ENCODE results near the gene ZNF407.

ZNF407 gene

GRCh38 chr18:74806700-74807416, 209.2 kb downstream of the ZNF407 start:
- Mint-ChIP-seq H3K9me3 (no peaks in the 10 kb centered on the region), H3K36me3 (peaks cover 5% of the 10 kb centered on the region), H3K4me1 (peaks cover 21% of the 10 kb centered on the region), H3K4me3 (peak overlapping the region; percentile 43), H3K27me3 (no peaks in the 10 kb centered on the region), H3K27ac (peak overlapping the region; percentile 56)
- ATAC-seq: peak; percentile 92

GRCh38 chr18:74817576-74817975, 219.9 kb downstream of the ZNF407 start:
- H3K27ac Mint-ChIP-seq: no peak overlapping the region
- H3K4me3 Mint-ChIP-seq: no peak overlapping the region
- H3K36me3 Mint-ChIP-seq: peaks cover 11% of the 10 kb centered on the region
- H3K27me3 Mint-ChIP-seq: no peaks in the 10 kb centered on the region
- peaks cover 2% of the 10 kb centered on the region for H3K9me3 Mint-ChIP-seq
- H3K4me1 Mint-ChIP-seq: no peaks in the 10 kb centered on the region
- ATAC-seq: no peak

- H3K27me3 Mint-ChIP-seq: no peaks in the 10 kb centered on the region
- peaks cover 18% of the 10 kb centered on the region for H3K36me3 Mint-ChIP-seq
- no peaks in the 10 kb centered on the region for H3K4me1 Mint-ChIP-seq
- H3K4me3 Mint-ChIP-seq: no peak overlapping the region
- no peak overlapping the region for H3K27ac Mint-ChIP-seq
- ATAC-seq: no peak
- peaks cover 2% of the 10 kb centered on the region for H3K9me3 Mint-ChIP-seq
These were observed 221.0 kb downstream of the ZNF407 start for GRCh38 chr18:74818516-74819175.

- ATAC-seq: no peak
- Mint-ChIP-seq H3K27ac (no peak overlapping the region), H3K4me3 (no peak overlapping the region), H3K9me3 (peaks cover 2% of the 10 kb centered on the region), H3K4me1 (no peaks in the 10 kb centered on the region), H3K36me3 (peaks cover 25% of the 10 kb centered on the region), H3K27me3 (no peaks in the 10 kb centered on the region)
These were observed 221.9 kb downstream of the ZNF407 start for GRCh38 chr18:74819433-74820059.

GRCh38 chr18:74820160-74820780, 222.6 kb downstream of the ZNF407 start:
- Mint-ChIP-seq H3K27me3 (no peaks in the 10 kb centered on the region), H3K27ac (no peak overlapping the region), H3K9me3 (peaks cover 2% of the 10 kb centered on the region), H3K4me1 (peaks cover 6% of the 10 kb centered on the region), H3K4me3 (no peak overlapping the region), H3K36me3 (peaks cover 25% of the 10 kb centered on the region)
- ATAC-seq: no peak

GRCh38 chr18:74825460-74825859, 227.8 kb downstream of the ZNF407 start:
- Mint-ChIP-seq H3K9me3 (peaks cover 2% of the 10 kb centered on the region), H3K36me3 (peaks cover 24% of the 10 kb centered on the region), H3K4me3 (no peak overlapping the region), H3K27ac (no peak overlapping the region), H3K4me1 (peaks cover 7% of the 10 kb centered on the region), H3K27me3 (no peaks in the 10 kb centered on the region)
- no peak for ATAC-seq

GRCh38 chr18:74826572-74826971, 228.9 kb downstream of the ZNF407 start:
- no peak overlapping the region for H3K4me3 Mint-ChIP-seq
- ATAC-seq: no peak

GRCh38 chr18:74828200-74828599, 230.5 kb downstream of the ZNF407 start:
- no peak overlapping the region for H3K4me3 Mint-ChIP-seq
- H3K27me3 Mint-ChIP-seq: no peaks in the 10 kb centered on the region
- H3K9me3 Mint-ChIP-seq: no peaks in the 10 kb centered on the region
- H3K4me1 Mint-ChIP-seq: peaks cover 7% of the 10 kb centered on the region
- peaks cover 24% of the 10 kb centered on the region for H3K36me3 Mint-ChIP-seq
- ATAC-seq: no peak
- no peak overlapping the region for H3K27ac Mint-ChIP-seq

More at GRCh38 chr18:74826572-74826971, 228.9 kb downstream of the ZNF407 start:
- Mint-ChIP-seq H3K36me3 (peaks cover 26% of the 10 kb centered on the region), H3K27me3 (no peaks in the 10 kb centered on the region), H3K9me3 (no peaks in the 10 kb centered on the region), H3K27ac (no peak overlapping the region), H3K4me1 (peaks cover 7% of the 10 kb centered on the region)

- H3K4me3 Mint-ChIP-seq: no peak overlapping the region
- no peaks in the 10 kb centered on the region for H3K9me3 Mint-ChIP-seq
- H3K4me1 Mint-ChIP-seq: no peaks in the 10 kb centered on the region
- peaks cover 37% of the 10 kb centered on the region for H3K36me3 Mint-ChIP-seq
- no peaks in the 10 kb centered on the region for H3K27me3 Mint-ChIP-seq
- H3K27ac Mint-ChIP-seq: no peak overlapping the region
- no peak for ATAC-seq
These were observed 234.0 kb downstream of the ZNF407 start for GRCh38 chr18:74831571-74832250.

GRCh38 chr18:74832381-74832780, 234.7 kb downstream of the ZNF407 start:
- no peaks in the 10 kb centered on the region for H3K27me3 Mint-ChIP-seq
- no peak for ATAC-seq
- H3K4me3 Mint-ChIP-seq: no peak overlapping the region
- peaks cover 39% of the 10 kb centered on the region for H3K36me3 Mint-ChIP-seq
- no peak overlapping the region for H3K27ac Mint-ChIP-seq
- H3K9me3 Mint-ChIP-seq: no peaks in the 10 kb centered on the region
- no peaks in the 10 kb centered on the region for H3K4me1 Mint-ChIP-seq

- no peaks in the 10 kb centered on the region for H3K4me1 Mint-ChIP-seq
- H3K27me3 Mint-ChIP-seq: no peaks in the 10 kb centered on the region
- ATAC-seq: no peak
- no peak overlapping the region for H3K27ac Mint-ChIP-seq
- no peaks in the 10 kb centered on the region for H3K9me3 Mint-ChIP-seq
- H3K4me3 Mint-ChIP-seq: no peak overlapping the region
- H3K36me3 Mint-ChIP-seq: peaks cover 44% of the 10 kb centered on the region
These were observed 235.3 kb downstream of the ZNF407 start for GRCh38 chr18:74832999-74833398.

- Mint-ChIP-seq H3K27me3 (no peaks in the 10 kb centered on the region), H3K36me3 (peaks cover 55% of the 10 kb centered on the region), H3K9me3 (no peaks in the 10 kb centered on the region), H3K4me3 (no peak overlapping the region), H3K27ac (no peak overlapping the region), H3K4me1 (no peaks in the 10 kb centered on the region)
- no peak for ATAC-seq
These were observed 237.0 kb downstream of the ZNF407 start for GRCh38 chr18:74834424-74835309.

GRCh38 chr18:74836296-74837139, 238.8 kb downstream of the ZNF407 start:
- no peaks in the 10 kb centered on the region for H3K9me3 Mint-ChIP-seq
- H3K27ac Mint-ChIP-seq: no peak overlapping the region
- peaks cover 67% of the 10 kb centered on the region for H3K36me3 Mint-ChIP-seq
- no peak overlapping the region for H3K4me3 Mint-ChIP-seq
- H3K4me1 Mint-ChIP-seq: no peaks in the 10 kb centered on the region
- no peak for ATAC-seq
- no peaks in the 10 kb centered on the region for H3K27me3 Mint-ChIP-seq

All from stimulated activated memory B cell treated with anti-CD40 and anti-IgM and Interleukin-4, amounts not matched to agents 10 μg/mL and 1 μg/mL and 100 μg/mL, for 72 hours (primary cell).